GM12878 (cell line): ENCODE data around the gene WNK2. TPM values are rescaled to one million over a fixed set of nuclear protein-coding genes. Genes with fewer than 3 reads are reported as not detected.

Experiments used
- ATAC-seq: fragments of 200-7000 bp; cut with Tn5 transposase; 3 replicates; pipeline ENCODE4 v1.9.1; 2020; ENCODE audit warnings: mild to moderate bottlenecking, moderate library complexity
- BruUV-seq: library from RNA; stranded (reverse); fragments of 400-500 nt; replicated peaks from 2 replicates; lab custom pipeline; 2021; lab: Mats Ljungman, UMichigan
- CTCF ChIA-PET: fragments of 300-600 bp; sonication (Branson Sonifier 250); formaldehyde crosslinking; extraction: SDS; loops from one replicate; lab custom pipeline; 2021; ENCODE audit warnings: inconsistent platforms; lab: Yijun Ruan, JAX
- POLR2A ChIA-PET: fragments of 350-600 bp; formaldehyde crosslinking; extraction: SDS; loops from one replicate; lab custom pipeline; 2021; ENCODE audit warnings: inconsistent platforms; lab: Charles Lee
- RAD21 ChIA-PET: fragments of 300-600 bp; sonication (Branson Sonifier 250); formaldehyde crosslinking; loops from one replicate; lab custom pipeline; 2023; ENCODE audit warnings: antibody characterized with exemption; ENCODE audit not compliant: unreplicated experiment; lab: Charles Lee
- SMC1A ChIA-PET: fragments of 300-600 bp; sonication (Branson Sonifier 250); formaldehyde crosslinking; loops from one replicate; lab custom pipeline; 2023; ENCODE audit not compliant: unreplicated experiment, uncharacterized antibody; lab: Charles Lee
- DNase-seq: peaks from one replicate; pipeline ENCODE4 v3.0.0-alpha.2; 2011; ENCODE audit warnings: low read depth, low spot score
- FAIRE-seq: peaks from 3 replicates; lab custom pipeline; 2011; peaks lifted over from hg19 to GRCh38; lab: Jason Lieb, UNC
- H2AFZ ChIP-seq: 2 replicates; pipeline ENCODE4 v1.6.0; 2011; ENCODE audit warnings: low read depth, low read length, control low read depth; ENCODE audit not compliant: control insufficient read depth
- H3K27ac ChIP-seq: 2 replicates; pipeline ENCODE4 v1.5.1; 2011; ENCODE audit warnings: control low read depth; ENCODE audit not compliant: control insufficient read depth, insufficient read depth
- H3K27me3 ChIP-seq, 2 experiments: replicated peaks in 1 of 2; 2 replicates each; pipeline versions ENCODE4 v1.6.0 to v1.6.1; 2011; ENCODE audit warnings: low read length in 1 of 2; ENCODE audit not compliant: control insufficient read depth in 2 of 2, insufficient read depth in 2 of 2
- H3K36me3 ChIP-seq, 2 experiments: 2 replicates each; pipeline ENCODE4 v1.5.1; 2011; ENCODE audit warnings: low read length in 1 of 2; ENCODE audit not compliant: control insufficient read depth in 2 of 2, insufficient read depth in 2 of 2
- H3K4me1 ChIP-seq: 2 replicates; pipeline ENCODE4 v1.6.1; 2011; ENCODE audit warnings: mild to moderate bottlenecking, low read length, moderate library complexity, mixed read lengths; ENCODE audit not compliant: control insufficient read depth, insufficient read depth
- H3K4me2 ChIP-seq: 2 replicates; pipeline ENCODE4 v1.6.0; 2011; ENCODE audit warnings: control low read depth; ENCODE audit not compliant: control insufficient read depth, insufficient read depth
- H3K4me3 ChIP-seq: fragments of 200-600 bp; sonication (generic); 2 replicates; pipeline ENCODE4 v1.5.1; 2016
- H3K79me2 ChIP-seq: 2 replicates; pipeline ENCODE4 v1.6.0; 2011; ENCODE audit warnings: low read length; ENCODE audit not compliant: control insufficient read depth, insufficient read depth
- H3K9ac ChIP-seq: 2 replicates; pipeline ENCODE4 v1.8.0; 2011; ENCODE audit warnings: low read length, control low read depth, mixed read lengths; ENCODE audit not compliant: control insufficient read depth, insufficient read depth
- H3K9me3 ChIP-seq: replicated peaks from 3 replicates; pipeline ENCODE4 v1.5.1; 2011; ENCODE audit warnings: mild to moderate bottlenecking, low read length; ENCODE audit not compliant: control insufficient read depth, insufficient read depth
- H4K20me1 ChIP-seq: 2 replicates; pipeline ENCODE4 v1.6.0; 2011; ENCODE audit not compliant: control insufficient read depth, insufficient read depth
- ATF3 ChIP-seq: IDR thresholded peaks from 2 replicates; pipeline ENCODE4 v1.6.1; 2011; ENCODE audit warnings: low read depth, mild to moderate bottlenecking, low read length, moderate library complexity, borderline replicate concordance; ENCODE audit errors: extremely low read depth
- BCL11A ChIP-seq: IDR thresholded peaks from 2 replicates; pipeline ENCODE4 v1.6.1; 2011; ENCODE audit warnings: low read depth, low read length
- EGR1 ChIP-seq, 2 experiments: IDR thresholded peaks; 1 replicate in 1 of 2; 2 replicates in 1 of 2; pipeline ENCODE4 v1.6.1; 2011 to 2012; ENCODE audit warnings: low read depth in 2 of 2, low read length in 2 of 2, borderline replicate concordance in 1 of 2, mild to moderate bottlenecking in 1 of 2, moderate library complexity in 1 of 2
- ELK1 ChIP-seq: IDR thresholded peaks from 2 replicates; pipeline ENCODE4 v1.6.1; 2012; ENCODE audit warnings: low read depth, low read length, improper control_type of control experiment
- IKZF1 ChIP-seq: fragments of 450-650 bp; conservative IDR thresholded peaks from 2 replicates; pipeline ENCODE4 v1.6.1; 2017; ENCODE audit warnings: antibody characterized with exemption, mild to moderate bottlenecking
- MEF2B ChIP-seq: fragments of 450-650 bp; IDR thresholded peaks from 2 replicates; pipeline ENCODE4 v1.6.1; 2018; ENCODE audit warnings: mild to moderate bottlenecking, moderate library complexity; ENCODE audit not compliant: partially characterized antibody, poor library complexity, severe bottlenecking
- NFYA ChIP-seq: IDR thresholded peaks from 2 replicates; pipeline ENCODE4 v1.6.1; 2011; ENCODE audit warnings: low read depth, mild to moderate bottlenecking, low read length, improper control_type of control experiment, borderline replicate concordance
- STAT3 ChIP-seq: IDR thresholded peaks from 2 replicates; pipeline ENCODE4 v1.6.1; 2011; ENCODE audit warnings: low read depth, low read length, improper control_type of control experiment
- ZBTB33 ChIP-seq: fragments of 450-650 bp; IDR thresholded peaks from 2 replicates; pipeline ENCODE4 v1.6.1; 2017; ENCODE audit warnings: mild to moderate bottlenecking
- ZBTB4 ChIP-seq: fragments of 450-650 bp; formaldehyde crosslinking; IDR thresholded peaks from 2 replicates; pipeline ENCODE4 v1.4.0; 2022; ENCODE audit warnings: mild to moderate bottlenecking, moderate library complexity
- ZNF592 ChIP-seq: fragments of 450-650 bp; IDR thresholded peaks from 2 replicates; pipeline ENCODE4 v1.6.1; 2017; ENCODE audit warnings: mild to moderate bottlenecking, moderate library complexity
- WGBS: methylation state at CpG from one replicate; pipeline ENCODE4 v1.1.6; 2016; ENCODE audit warnings: low lambda C conversion rate; ENCODE audit not compliant: insufficient replicate concordance, insufficient coverage; ENCODE audit errors: missing lambda C conversion rate; 5-methylcytosine and 5-hydroxymethylcytosine counted together
- in situ Hi-C: fragments of 300-500 bp; cut with MboI; formaldehyde crosslinking; loops from 9 replicates; pipeline ENCODE4 v1.14.3; 2018; ENCODE audit warnings: mixed read lengths
- intact Hi-C: fragments of 100-400 bp; cut with micrococcal nuclease; formaldehyde crosslinking; loops from one replicate; pipeline ENCODE4 v1.14.2; 2022; ENCODE audit not compliant: unreplicated experiment
- polyA plus RNA-seq, 11 experiments: library from polyadenylated mRNA; depleted of rRNA in 4 of 11; unstranded in 6 of 11; stranded (reverse) in 5 of 11; fragments of >200 nt; fragmentation: Nextera tagmentation in 4 of 11; fragmentation: Illumina TruSeq in 1 of 11; extraction: Ambion mirVana in 4 of 11; extraction: Trizol in 1 of 11; gene quantifications; 1 replicate in 1 of 11; 2 replicates in 10 of 11; pipeline versions ENCODE4 v1.2.1 to v1.2.3, GENCODE V29; 2011 to 2016; ENCODE audit warnings: inconsistent platforms in 2 of 11, missing spikeins in 2 of 11, low read depth in 1 of 11
- total RNA-seq, 4 experiments: library from RNA; depleted of rRNA in 3 of 4; stranded (reverse); fragments of >200 nt in 3 of 4; fragmentation: Illumina TruSeq in 1 of 4; extraction: Trizol in 1 of 4; gene quantifications; 2 replicates each; pipeline versions ENCODE4 v1.2.1 to v1.2.3, GENCODE V29; 2013 to 2021

The WNK2 gene
- total and polyA plus RNA-seq, 10 of the 15 experiments (the other 5 are each of a cell fraction or from before 2014, with no cell fraction given) = 0.15 TPM; not detected in 9

- Histone ChIP-seq H3K27ac (no peak overlapping the region), H3K9ac (no peak overlapping the region), H3K79me2 (no peaks in the 10 kb centered on the region), H4K20me1 (no peaks in the 10 kb centered on the region), H3K4me2 (no peak overlapping the region), H3K27me3 (no peaks in the 10 kb centered on the region; a peak in 1 of 4 replicates), H3K4me1 (no peaks in the 10 kb centered on the region), H3K4me3 (no peak overlapping the region), H3K36me3 (no peaks in the 10 kb centered on the region), H3K9me3 (no peaks in the 10 kb centered on the region), H2AFZ (no peak overlapping the region)
- CTCF ChIA-PET = no interaction called here
- WGBS = 33% methylated on average over 9 of the region's 9 CpGs
- POLR2A ChIA-PET = no interaction called here
- RAD21 ChIA-PET = no interaction called here
- DNase-seq (no peak), FAIRE-seq (no peak), ATAC-seq (no peak)
- BruUV-seq = no TSS peak
- in situ Hi-C loops = no loop called here
- SMC1A ChIA-PET = no interaction called here
- intact Hi-C loops = no loop called here
- TF ChIP-seq ZBTB4 (no peak), ZBTB33 (no peak), NFYA (no peak), ZNF592 (no peak), STAT3 (no peak), EGR1 (IDR thresholded peaks at IDR 0.05; ENCODE audit: borderline replicate concordance in 1 of 2, low read depth in 2 of 2, low read length in 2 of 2) (no peak), ATF3 (no peak), IKZF1 (no peak), MEF2B (no peak), BCL11A (no peak), ELK1 (no peak)
Observed at GRCh38 chr9:93200449-93200742, 16.5 kb downstream of the WNK2 start.
